ENCODE results near the gene TXNDC8.

Gene TXNDC8

GRCh38 chr9:110278080-110278707 is 59.5 kb downstream of the TXNDC8 start:
- DNase-seq, result no peak

GRCh38 chr9:110276781-110277180 is 60.9 kb downstream of the TXNDC8 start:
- no peak for DNase-seq

GRCh38 chr9:110270211-110270995 is 67.3 kb downstream of the TXNDC8 start:
- DNase-seq, result no peak

GRCh38 chr9:110266795-110267194 is 70.9 kb downstream of the TXNDC8 start:
- DNase-seq, result no peak

GRCh38 chr9:110261632-110262031 is 76.0 kb downstream of the TXNDC8 start:
- no peak for DNase-seq

- no peak for DNase-seq
Observed at GRCh38 chr9:110260911-110261310, 76.8 kb downstream of the TXNDC8 start.

GRCh38 chr9:110259566-110259965 is 78.1 kb downstream of the TXNDC8 start:
- no peak for DNase-seq

GRCh38 chr9:110258690-110259091 is 79.0 kb downstream of the TXNDC8 start:
- no peak for DNase-seq

- no peak for DNase-seq
Observed at GRCh38 chr9:110257956-110258355, 79.7 kb downstream of the TXNDC8 start.

GRCh38 chr9:110257097-110257841 is 80.4 kb downstream of the TXNDC8 start:
- peak; percentile 46 for DNase-seq

GRCh38 chr9:110256380-110257096 is 81.1 kb downstream of the TXNDC8 start, which contains the start of gene TXN:
Gene TXN, minus strand, starts transcription at chr9:110256507. Its CDS starts 72 bp downstream, at chr9:110256435.
- DNase-seq, result peak; percentile 96

- peak; percentile 87 for DNase-seq
Observed at GRCh38 chr9:110255463-110256379, 81.9 kb downstream of the TXNDC8 start.

GRCh38 chr9:110255034-110255462 is 82.6 kb downstream of the TXNDC8 start:
- no peak for DNase-seq

GRCh38 chr9:110254500-110254899 is 83.2 kb downstream of the TXNDC8 start:
- no peak for DNase-seq

Measured in right kidney (tissue), 1 donor.